ENCODE data around the gene CACNA1A.

GRCh38 chr19:13176345-13176744 lies 329.9 kb downstream of the CACNA1A start:
- TF ChIP-seq CTCF (IDR thresholded peaks at IDR 0.05) (no peak), POLR2A (IDR thresholded peaks at IDR 0.05) (no peak)
